Right ventricle myocardium superior (tissue), 1 donor: ENCODE results near the gene SLC13A2. TPM values are rescaled to one million over a fixed set of nuclear protein-coding genes. Genes with fewer than 3 reads are reported as not detected.
"Not testable (repeated sequence)": the region's sequence is repeated elsewhere in the genome, so short reads cannot be mapped to it uniquely, and the experiment has no call there.

Experiments used
- ATAC-seq: fragments of 200-7000 bp; cut with Tn5 transposase; one replicate; pipeline ENCODE4 v1.9.1; 2020; ENCODE audit warnings: mild to moderate bottlenecking; ENCODE audit not compliant: poor library complexity
- DNase-seq: peaks from one replicate; pipeline ENCODE4 v3.0.0-alpha.2; 2020
- intact Hi-C: fragments of 100-400 bp; cut with DNase I; formaldehyde crosslinking; loops from one replicate; pipeline ENCODE4 v1.11.2; 2022
- total RNA-seq: library from RNA; stranded (reverse); fragmentation: NEBNext Ultra II Directional; extraction: Animal tissue kit (Norgen Biotek cat#: 25700); gene quantifications from one replicate; pipeline ENCODE4 v1.2.1, GENCODE V29; 2021
- donor health status: DM: no; HTN: yes; CAD: no; lungs with severe emphysema.

The SLC13A2 gene
- total RNA-seq, 1 donor from 2014 or later, result not detected

DNA sequence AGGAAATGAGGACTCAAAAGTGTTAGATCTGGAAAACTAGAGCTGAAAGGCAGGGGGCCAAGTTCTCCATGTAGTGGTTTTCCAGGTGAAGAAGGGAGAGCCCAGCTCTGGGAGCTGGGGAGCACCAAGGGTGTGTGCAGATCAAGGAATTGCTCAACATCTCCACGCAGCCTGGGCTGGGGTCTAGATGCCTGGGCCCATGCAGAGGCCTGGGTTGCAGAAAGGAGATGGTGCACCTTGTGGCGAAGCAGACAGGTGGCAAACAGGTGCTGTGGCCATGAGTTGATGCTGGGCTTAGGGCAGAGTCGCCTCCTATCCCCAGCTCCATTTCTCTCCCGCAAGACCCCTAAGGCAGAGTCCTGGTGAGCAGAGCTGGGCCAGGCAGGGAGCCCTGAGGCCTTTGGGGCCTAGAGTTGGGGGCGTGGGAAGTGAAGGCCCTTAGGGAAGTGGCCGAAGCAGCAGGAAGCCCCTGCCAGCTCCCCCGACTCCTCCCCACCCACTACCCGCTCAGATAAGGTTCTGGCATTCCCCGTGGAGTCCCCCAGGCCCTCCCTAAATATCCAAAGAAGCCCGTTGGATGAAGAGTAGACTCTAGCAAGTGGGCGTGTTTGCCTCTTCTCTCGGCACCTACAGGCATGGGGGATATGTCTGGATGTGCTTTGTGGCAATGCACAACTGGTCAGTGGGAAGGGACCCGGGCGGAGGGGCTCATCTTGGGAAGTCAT is 33.5 kb downstream of the SLC13A2 start:
- ATAC-seq (no peak), DNase-seq (no peak)
- intact Hi-C loops, result no loop called here

DNA sequence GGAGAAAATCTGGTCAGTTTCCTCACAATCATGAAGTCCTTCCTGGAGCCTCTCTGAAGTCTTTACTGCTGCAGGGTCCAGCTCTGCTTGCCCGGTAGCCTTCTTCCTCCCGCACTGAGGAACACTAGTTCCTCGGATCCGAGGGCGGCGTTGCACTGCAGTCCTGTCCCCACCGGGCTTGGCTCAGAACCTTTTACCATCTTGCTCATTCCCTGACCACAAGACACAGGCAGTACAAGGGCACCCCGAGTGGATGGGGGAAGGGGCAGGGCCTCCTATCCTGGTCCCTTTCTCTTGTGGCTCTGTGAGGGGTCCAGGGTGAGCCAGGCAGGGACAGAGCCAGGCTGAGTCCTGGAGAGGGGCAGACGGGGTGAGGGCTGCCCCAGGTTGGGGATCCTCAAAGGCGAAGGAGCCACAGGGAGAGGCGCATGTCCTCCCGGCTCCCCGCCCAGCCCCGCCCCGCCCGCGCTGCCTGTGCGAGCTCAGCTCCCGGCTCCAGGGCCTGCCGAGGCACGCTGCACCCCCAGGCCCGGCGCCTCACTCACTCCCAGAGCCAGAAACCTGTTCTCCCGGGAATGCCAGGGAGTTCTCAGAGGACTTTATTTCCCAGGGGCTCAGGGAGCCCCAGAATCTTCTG is 34.2 kb downstream of the SLC13A2 start:
- intact Hi-C loops, result no loop called here
- no peak for DNase-seq
- no peak for ATAC-seq

DNA sequence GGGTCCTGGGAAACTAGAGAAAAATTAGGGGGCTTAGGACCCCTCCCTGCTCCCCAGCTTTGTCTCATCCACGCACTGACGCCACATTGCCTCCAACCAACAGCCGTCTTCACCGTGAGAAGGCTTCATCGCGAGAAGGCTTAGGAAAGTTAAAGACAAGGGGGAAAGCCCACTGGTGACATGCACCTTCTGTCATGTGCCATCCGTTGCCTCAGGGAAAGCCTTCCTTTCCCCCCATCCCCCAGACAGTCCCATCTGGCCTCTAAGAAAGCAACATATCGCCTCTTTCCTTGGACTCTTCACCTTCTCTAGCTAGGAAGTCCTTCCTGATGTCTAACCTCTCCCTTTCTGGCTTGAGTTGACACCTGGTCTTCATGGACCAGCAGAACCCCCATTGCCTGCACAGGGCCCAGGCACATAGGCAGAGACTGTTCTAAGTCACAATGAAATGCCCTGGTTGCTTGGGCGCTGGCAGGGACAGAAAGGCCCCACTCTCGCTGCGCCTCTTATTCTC is 34.8 kb downstream of the SLC13A2 start:
- no peak for DNase-seq
- ATAC-seq, result no peak
- intact Hi-C loops, result no loop called here

GRCh38 chr17:28509789-28510188 is 36.3 kb downstream of the SLC13A2 start:
- ATAC-seq, result no peak

GRCh38 chr17:28511858-28512461 is 38.5 kb downstream of the SLC13A2 start:
- ATAC-seq, result no peak
- no peak for DNase-seq
- intact Hi-C loops, result no loop called here

More at GRCh38 chr17:28509789-28510188, 36.3 kb downstream of the SLC13A2 start:
- peak; percentile 30 for DNase-seq
- intact Hi-C loops, result no loop called here

GRCh38 chr17:28513476-28513875 is 40.0 kb downstream of the SLC13A2 start:
- DNase-seq (no peak), ATAC-seq (no peak)
- intact Hi-C loops, result no loop called here

GRCh38 chr17:28514561-28515002 is 41.1 kb downstream of the SLC13A2 start:
- DNase-seq, result no peak
- ATAC-seq, result no peak
- intact Hi-C loops, result no loop called here

- no peak for ATAC-seq
- no peak for DNase-seq
- intact Hi-C loops, result no loop called here
Observed at GRCh38 chr17:28515518-28515917, 42.1 kb downstream of the SLC13A2 start.

DNA sequence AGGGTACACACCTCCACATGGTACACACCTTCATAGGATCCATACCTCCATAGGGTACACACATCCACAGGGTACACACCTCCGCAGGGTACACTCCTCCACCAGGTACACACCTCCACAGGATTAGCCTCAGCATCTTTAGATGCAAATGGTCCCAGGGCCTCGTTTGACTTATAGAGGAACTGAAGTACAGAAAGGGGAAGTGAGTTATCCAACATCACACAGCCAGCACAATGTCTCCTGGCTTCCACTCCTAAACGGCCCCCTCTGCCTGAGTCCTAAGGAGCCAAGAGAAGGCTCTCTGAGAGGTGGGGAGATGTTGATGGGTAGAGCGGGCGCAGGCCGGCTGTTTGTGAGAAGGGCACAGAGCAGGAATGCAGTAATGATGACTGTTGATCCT is 44.7 kb downstream of the SLC13A2 start:
- DNase-seq (no peak), ATAC-seq (no peak)
- intact Hi-C loops, result no loop called here

DNA sequence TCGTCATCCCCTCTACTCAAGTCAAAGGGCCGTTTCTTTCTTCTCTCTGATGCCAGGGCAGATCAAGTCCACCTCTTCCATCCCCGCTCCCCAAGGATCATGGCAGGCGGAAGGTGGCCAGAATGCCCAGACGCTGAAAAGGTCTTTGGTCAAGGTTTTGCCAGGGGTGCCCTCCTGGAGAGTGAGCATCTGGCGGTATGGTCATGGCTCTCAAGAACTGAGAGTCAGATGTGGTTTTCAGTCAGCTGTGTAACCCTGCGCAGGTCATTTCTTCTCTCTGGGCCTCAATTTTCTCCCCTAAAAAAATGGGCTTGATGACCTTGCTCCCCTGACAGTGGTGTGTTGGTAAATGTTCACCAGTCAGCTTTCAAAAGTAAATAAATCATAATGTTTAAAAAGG is 45.1 kb downstream of the SLC13A2 start:
- no peak for DNase-seq
- no peak for ATAC-seq
- intact Hi-C loops, result no loop called here

DNA sequence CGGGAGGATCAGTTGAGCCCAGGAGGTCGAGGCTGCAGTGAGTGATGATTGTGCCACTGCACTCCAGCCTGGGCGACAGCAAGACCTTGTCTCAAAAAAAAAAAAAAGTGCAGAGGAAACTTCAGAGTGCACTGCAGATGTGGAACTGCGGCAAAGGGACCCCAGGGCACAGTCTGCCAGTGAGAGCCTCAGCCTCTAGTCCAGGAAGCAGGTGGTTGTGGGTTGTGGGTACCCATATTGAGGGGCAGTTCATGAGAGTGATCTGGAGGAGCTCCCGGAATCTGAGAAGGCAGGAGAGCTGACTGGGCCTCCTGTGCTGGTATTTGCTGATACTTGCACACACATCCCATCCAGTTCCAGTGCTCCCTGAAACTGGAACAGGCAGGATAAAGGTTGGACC is 45.8 kb downstream of the SLC13A2 start:
- intact Hi-C loops, result no loop called here
- DNase-seq, result no peak
- ATAC-seq, result no peak

DNA sequence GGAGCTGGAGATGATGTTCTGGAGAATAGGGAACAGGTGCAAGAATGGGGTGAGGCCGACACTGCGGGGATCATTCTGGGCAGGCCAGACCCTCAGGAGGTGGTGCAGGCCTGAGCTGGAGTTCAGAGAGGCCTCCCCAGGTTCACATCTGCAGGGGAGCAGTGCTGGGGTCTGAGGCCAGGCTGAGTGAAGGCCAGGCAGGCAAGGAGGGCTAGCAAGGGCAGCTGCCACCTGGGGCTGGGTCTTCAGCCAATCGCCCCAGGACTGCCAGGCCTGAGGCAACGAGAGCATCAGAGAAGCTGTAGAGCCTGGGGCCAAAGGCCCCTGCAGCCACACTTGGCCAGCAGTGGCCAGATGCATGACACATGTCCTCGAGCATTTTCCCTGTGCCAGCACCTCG is 47.2 kb downstream of the SLC13A2 start:
- DNase-seq, result peak; percentile 17
- intact Hi-C loops, result no loop called here
- no peak for ATAC-seq

- intact Hi-C loops, result no loop called here
- ATAC-seq, result no peak
- peak; percentile 20 for DNase-seq
Observed at GRCh38 chr17:28521311-28522085, 48.1 kb downstream of the SLC13A2 start.

- ATAC-seq, intact Hi-C loops: not testable (repeated sequence)
- peak; percentile 8 for DNase-seq
Observed at GRCh38 chr17:28522281-28522680, 48.8 kb downstream of the SLC13A2 start.

- intact Hi-C loops, result no loop called here
- ATAC-seq (no peak), DNase-seq (no peak)
Observed at GRCh38 chr17:28523186-28523585, 49.7 kb downstream of the SLC13A2 start.

- no peak for ATAC-seq
- intact Hi-C loops, result no loop called here
- peak; percentile 27 for DNase-seq
Observed at GRCh38 chr17:28523876-28524275, 50.4 kb downstream of the SLC13A2 start.

DNA sequence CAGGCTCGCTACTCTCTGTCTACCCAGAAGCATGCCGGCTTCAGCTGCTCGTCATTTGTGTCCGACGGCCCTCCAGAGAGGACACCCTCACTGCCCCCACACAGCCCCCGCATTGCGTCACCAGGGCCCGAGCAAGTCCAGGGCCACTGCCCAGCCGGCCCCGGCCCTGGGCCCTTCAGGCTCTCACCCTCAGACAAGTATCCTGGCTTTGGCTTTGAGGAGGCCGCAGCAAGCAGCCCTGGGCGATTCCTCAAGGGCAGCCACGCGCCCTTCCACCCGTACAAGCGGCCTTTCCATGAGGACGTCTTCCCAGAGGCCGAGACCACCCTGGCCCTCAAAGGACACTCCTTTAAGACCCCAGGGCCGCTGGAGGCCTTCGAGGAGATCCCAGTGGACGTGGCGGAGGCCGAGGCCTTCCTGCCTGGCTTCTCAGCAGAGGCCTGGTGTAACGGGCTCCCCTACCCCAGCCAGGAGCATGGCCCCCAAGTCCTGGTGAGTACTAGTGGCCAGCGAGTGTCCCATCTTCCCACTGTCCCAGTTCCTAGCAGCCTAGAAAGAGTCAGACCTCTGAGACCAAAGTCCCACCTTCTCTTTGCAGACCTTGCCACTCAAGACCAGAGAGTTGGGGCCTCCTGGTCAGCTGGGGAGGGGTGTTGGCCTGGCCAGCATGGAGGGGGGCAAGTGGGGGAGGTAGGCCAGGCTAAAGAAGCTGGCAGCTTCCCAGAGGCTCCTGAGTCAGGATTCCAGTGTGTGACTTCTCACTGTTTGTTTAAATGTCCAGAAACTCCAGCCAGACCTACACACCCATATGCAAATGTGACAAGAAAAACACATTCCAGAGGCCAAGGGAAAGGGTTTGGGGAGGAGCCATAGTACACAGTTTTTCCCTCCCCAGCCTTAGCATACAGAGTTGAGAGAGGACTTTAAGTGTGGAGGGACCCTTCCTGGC is 51.3 kb downstream of the SLC13A2 start:
- DNase-seq (peak; percentile 33), ATAC-seq (no peak)
- intact Hi-C loops, result no loop called here

- intact Hi-C loops, result no loop called here
- no peak for ATAC-seq
- DNase-seq, result no peak
Observed at GRCh38 chr17:28526381-28526780, 52.9 kb downstream of the SLC13A2 start.
